ENCODE data around the gene PLA2G4B.

Gene PLA2G4B

DNA sequence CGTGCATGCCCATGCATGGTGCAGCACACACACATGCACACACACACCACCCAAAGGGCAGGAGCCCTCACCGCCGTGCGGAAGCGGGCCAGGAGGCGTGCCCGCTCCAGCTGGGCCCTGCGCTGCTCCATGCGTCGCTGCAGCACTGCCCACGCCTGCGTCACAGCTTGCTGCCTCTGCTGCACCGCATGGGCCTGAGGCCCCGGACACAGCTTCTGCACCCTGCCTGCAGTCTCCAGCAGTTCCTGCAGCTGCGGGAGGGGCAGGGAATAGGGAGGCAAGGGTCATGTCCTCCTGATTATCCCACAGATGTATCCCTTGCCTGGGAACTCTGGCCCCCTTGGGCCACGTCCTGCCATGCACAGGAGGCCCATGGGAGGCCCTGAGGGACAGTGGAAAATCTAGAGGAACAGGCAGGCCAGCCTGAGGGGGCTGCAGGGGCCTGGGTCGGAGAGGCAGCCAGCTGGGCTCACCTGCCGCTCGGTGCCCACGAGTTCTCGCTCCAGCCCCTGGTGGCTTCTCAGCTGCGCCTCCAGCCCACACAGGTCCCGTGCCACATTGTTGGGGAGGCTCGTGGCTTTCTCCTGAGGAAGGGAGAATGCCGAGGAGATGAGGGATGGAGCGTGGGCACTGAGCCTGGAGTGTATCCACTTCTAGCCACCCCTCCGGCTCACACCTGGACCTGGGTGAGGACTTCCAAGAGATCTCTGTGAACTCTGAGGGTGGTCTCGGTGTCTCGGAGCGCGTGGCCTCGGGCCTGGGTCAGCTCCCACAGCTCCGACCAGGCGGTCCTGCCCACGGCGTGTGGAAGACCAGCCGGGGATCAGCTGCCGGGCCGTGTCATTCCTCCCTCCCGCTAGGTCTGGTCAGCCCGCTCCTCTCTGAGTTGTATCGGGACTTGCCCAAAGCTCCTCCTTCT, 31.4 kb downstream of the PLA2G4B start:
- DNase-seq (ENCODE audit: low spot score) = no peak

DNA sequence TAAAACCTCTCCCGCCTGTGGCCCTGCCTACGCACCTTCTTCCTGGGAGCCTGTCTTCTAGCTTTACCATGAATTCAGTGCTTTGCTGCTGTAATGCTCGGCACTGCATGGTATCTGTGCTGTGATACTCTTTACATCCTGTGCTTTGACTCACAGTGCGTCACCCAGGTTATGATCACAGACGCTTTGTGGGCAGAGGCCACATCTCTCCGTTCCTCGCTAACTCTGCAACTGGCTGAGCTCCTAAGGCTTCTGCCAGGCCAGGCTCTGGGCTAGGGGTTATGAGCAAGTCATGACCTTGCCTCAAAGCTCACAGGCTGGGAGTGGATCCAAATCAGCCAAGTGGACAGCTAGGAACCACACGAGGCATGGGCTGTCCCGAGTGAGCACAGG, 32.0 kb downstream of the PLA2G4B start:
- no peak for DNase-seq (ENCODE audit: low spot score)

DNA sequence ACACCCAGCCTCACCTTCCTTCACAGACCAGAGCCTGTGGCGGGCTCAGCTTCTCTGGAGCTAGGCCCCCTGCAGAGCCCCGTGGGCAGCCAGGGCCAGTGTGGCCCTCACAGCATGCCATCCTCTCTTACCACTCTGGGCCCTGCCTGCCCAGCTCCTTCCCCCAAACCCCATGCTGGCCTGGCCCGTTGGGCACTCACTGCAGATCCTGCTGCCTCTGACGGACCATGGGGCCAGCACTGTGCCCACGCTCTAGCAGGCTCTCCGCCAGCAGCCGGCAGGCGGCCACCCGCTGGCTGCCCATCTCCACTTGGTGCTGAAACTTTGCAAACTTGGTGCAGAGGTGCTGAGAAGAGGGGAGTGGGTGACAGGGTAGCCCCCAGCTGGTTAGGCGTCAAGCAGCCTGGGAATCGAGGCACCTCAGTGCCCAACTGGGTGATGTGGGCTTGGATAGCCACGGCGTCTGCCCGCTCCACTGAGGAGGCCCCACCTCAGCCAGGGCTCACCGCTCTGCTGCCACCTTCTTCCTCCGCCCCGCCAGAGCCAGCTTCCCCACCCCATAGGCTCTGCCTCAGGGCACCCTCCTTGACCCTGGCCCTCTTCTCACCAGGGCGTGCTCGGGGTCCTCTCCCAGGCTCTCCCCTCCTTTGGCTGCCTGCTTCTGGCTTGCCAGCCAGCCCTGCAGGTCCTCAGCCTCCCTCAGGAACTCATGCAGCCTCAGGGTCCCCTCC, 32.7 kb downstream of the PLA2G4B start:
- no peak for DNase-seq (ENCODE audit: low spot score)

DNA sequence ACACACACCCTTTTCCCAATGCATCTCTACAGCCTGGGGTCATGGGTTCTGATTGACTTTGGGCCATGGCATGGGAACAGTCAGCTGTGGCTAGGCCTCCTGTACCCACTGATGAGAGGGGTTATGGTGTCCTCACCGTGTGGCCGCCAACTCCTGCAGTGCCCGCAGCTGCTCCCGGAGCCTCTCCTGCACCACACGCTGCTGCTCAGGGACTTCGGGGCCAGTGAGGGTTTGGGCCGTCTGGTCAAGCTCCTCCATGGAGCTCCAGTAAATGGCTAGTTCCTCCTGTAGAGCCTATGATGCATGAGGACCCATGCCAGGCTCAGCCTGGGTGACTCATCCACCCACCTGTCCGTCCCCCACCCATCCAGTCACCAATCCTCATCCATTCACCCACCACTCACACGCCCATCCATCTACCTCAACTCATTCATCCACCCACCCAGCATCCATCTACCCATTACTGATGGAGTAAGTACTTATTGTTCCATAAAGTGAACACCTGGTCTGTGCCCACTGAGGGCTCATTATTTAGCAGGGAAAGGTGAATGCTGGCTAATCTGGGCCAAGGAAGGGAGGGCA, 33.6 kb downstream of the PLA2G4B start:
- DNase-seq (ENCODE audit: low spot score) = no peak

DNA sequence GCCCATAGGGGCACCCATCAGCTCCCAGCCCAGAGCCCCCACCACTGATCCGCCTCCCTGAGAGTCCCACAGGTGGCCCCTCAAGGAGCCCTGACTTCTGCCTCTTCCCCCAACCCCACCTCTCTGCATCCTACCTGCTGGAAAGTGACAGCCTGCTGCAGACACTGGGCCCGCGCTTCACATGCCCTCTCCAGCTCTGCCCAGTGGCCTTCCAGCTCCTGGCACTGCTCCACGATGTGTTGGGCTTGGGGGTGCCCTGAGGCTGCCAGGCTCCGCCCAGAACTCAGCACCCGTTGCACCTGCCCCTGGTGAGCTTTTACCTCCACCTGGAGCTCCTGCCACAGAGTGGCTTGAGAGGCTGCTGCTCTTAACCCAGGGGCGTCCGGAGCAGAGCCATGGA, 35.1 kb downstream of the PLA2G4B start:
- no peak for DNase-seq (ENCODE audit: low spot score)

DNA sequence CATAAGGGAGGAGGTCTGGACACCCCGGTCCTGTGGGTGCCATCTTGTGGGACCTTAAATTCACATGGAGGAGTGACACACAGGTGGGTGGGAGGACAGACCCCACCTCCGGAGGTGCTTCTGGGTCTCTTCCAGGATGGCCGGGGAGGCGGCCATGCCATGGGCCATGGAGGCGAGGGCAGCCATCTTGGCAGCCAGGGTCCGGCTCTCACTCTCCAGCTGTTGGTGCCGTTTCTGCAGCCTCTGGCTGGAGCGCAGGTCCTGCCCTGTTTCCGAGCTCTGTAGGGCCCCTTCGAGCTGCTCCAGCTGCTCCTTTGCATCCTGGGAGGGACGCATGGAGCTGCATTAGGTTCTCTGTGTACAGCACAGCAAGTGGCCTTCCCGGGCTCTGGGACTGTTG, 36.1 kb downstream of the PLA2G4B start:
- no peak for DNase-seq (ENCODE audit: low spot score)

DNA sequence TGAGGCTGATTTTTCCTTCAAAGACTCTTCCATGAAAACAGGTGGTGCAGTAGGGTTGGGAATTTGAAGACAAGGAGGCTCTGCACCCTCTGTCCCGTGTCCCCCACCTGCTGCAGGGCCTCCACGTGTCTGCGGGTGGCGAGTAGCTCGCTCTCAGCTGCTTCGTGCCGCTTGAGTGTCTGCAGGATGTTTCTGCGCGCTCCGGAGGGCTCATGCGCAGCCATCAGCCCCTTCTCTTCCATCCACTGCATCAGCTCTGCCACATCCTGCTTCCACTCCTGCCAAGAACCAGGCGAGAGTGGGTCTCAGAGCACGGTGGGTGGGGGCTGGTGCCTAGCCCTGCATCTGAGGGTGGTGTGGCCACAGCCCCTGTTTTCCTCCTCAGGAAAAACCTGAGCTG, 37.4 kb downstream of the PLA2G4B start:
- DNase-seq (ENCODE audit: low spot score) = no peak

DNA sequence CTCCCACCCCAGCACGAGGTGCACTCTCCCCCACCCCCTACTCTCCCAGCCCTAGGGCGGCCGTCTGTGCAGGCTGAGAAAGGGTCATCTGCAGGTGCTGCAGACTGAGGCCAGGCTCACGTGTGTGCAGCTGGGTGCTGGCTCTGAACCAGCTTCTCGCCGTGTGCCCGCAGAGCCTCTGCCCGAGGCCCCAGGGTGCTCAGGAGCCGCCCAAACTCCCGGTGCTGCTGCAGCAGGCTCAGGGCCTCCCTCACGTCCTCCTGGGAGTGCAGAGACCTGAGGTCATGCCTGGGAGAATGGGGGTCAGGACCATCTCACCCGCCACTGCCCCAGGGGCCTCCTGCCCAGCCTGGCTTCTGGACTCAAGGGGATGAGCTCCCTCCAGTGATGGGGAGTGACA, 38.0 kb downstream of the PLA2G4B start:
- no peak for DNase-seq (ENCODE audit: low spot score)

DNA sequence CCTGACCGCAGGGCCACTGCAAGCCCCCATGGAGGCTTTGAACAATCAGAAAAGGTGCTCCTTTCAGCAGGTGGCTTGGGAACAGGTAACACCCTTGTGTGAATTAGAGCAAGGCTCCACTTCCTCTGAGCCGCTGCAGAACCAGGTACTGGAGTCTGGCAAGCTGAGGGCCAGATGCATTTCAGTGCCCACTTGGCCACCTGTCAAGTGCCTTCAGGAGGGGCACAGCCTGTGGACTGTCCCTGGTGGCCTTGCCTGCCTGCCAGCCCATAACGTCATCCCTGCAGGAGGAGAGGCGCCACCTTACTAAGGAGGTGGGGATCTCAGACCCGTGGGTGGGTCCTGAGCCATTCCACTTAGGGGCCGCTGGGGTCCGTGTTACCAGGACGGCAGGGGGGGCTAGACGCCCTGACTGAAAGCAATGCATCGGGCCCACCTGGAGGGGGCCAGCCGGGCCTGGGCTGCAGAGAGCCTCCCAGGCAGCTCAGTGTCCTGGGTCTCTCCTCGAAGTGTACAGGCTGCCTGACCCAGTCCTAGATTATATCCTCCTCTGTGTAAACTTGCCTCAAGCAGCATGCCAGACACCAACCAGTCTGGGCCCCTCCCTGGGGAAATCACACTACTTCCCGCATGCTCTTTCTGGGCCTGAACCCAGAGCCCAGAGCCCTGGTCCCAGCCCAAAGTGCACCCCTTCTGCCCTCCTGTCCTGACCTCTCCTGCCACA, 39.1 kb downstream of the PLA2G4B start:
- DNase-seq (ENCODE audit: low spot score) = no peak

DNA sequence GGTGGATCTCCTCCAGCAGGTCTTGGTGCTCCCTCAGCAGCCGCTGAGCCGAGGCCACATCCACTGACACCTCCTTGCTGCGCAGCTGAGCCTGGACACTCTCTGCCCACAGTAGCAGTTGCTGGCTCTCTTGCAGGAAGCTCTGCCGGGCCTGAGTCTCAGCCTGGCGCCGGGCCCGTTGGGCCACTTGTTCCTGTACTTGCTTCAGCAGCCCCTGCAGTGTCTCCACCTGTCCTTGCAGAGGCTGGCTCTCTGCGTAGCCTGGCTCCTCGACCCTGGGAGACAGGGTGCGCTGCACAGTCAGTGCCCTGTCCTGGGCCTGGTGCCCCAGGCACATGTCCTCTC, 39.7 kb downstream of the PLA2G4B start:
- no peak for DNase-seq (ENCODE audit: low spot score)

DNA sequence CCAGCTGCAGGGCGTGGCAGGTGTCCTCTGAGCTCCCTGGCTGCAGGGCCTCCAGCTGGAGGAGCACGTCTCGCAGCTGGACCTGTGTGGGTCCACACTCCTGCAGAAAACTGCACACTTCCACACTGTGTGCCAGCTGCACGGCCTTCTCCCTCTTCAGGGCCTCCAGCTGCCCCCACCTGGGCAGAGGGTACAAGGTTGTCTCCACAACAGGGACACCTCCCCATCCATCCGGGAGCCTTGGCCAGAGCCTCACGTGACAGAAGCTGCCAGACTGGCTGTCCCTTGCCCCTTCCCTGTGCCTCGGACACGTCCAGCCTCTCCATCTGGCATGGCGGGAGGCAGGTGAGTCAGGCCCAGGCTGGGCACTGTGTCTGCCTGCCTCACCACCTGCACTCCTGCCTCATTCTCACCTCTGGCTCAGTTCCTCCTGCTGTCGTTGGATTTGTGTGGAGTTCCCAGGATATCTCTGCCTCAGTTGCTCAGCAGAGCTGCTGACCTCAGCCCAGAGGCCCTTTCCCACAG, 40.7 kb downstream of the PLA2G4B start:
- DNase-seq (ENCODE audit: low spot score) = no peak

DNA sequence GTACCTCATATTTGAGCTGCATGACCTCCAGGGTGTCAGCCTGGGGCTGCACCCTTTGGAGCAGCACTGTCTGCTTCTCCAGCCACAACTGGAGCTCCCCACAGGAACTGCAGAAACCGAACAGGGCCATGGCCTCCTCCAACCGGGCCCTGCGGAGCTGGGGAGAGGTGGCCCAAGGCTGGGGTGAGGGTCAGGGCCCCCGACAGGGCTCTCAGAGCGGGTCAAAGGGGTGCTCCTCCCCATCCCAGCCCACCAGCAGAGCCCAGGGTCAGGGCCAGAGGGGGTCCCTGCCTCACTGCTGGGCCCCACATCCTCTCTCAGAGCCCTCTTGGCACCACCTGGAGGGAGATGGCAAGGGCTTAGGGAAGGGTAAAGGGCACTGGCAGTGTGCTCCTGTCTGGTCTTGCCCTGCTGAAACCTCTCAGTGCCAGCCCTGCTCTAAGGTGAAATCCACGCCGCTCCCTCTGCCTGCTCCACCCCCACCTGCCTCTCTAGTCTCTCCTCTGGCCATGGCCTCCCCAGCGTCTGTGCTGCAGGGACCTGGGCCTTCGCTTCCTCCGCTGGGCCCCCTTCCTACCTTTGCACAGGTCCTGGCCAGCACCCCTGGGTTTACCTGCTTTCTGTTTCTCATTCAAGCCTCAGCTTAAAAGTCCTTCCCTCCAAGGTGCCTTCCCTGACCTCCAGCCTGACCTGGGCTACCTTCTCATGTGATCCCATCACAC, 41.7 kb downstream of the PLA2G4B start:
- no peak for DNase-seq (ENCODE audit: low spot score)

DNA sequence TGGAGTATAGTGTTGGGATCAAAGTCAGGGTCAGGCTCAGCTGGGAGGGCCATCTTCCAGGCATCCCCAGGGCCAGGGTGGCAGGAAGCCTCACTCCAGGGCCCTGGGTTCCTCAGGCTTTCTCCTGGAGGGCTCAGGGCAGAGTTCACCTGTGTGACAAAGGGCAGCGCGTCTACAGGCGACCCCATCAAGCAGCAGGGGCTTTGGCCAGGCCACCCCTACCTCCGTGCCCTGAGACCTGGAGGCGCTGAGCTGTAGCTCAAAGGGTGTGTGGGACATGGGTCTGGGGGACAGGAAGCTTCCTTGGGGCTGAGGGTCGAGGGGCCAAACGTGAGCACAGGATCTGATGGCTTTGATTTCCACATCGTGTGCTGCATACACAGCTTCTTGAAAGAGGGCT, 42.4 kb downstream of the PLA2G4B start:
- no peak for DNase-seq (ENCODE audit: low spot score)

DNA sequence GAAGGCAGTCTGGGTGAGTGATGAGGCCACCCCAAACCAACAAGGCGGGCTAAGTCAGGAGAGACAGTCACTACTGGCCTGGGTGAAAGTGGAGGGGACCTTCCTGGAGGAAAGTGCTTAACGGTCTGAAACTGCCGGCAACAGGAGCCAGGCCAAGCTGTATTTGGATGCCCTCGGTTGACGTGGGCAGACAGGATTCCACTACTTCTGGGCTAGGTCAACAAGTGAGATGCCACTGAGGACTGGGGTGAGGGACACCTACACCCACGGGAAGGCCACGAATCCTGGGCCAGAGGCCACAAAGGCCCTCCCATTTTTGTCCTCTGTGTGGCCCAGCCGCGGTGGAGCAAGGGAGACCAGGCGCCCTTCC, 42.9 kb downstream of the PLA2G4B start:
- no peak for DNase-seq (ENCODE audit: low spot score)

DNA sequence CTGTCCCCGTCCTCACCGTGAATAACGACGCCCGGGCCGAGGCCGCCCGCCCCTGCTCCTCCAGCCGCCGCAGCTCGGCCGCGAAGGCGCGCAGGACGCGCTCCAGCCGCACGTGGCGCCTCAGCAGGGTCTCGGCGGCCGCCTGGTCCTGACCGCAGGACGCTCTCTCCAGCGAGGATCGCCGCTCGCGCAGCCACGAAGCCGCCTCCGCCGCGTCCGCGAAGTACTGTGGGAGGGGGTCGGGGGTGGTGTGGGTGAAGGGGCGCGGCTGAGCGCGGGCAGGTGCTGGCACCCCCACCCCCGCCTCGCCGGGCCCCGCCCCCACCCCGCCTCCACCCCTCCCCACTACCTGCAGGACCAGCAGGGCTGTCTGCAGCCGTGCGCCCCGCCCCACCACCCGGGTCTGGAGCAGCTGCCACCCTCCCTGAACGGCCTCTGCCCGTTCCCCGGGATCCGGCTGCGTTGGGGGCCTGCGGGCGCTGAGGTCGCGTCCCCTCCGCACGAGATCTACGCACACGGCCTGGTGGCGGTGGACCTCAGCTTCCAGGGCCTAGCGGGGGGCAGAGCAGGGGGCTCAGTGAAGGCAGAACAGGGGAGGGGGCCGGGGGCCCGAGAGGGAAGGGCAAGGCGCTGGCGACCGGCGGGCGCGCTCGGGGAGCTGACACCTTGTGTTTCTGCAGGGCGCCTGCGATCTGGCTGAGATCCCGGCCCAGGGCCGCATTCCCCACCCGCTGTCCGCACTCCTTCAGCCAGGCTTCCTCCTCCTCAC, 43.5 kb downstream of the PLA2G4B start:
- no peak for DNase-seq (ENCODE audit: low spot score)

DNA sequence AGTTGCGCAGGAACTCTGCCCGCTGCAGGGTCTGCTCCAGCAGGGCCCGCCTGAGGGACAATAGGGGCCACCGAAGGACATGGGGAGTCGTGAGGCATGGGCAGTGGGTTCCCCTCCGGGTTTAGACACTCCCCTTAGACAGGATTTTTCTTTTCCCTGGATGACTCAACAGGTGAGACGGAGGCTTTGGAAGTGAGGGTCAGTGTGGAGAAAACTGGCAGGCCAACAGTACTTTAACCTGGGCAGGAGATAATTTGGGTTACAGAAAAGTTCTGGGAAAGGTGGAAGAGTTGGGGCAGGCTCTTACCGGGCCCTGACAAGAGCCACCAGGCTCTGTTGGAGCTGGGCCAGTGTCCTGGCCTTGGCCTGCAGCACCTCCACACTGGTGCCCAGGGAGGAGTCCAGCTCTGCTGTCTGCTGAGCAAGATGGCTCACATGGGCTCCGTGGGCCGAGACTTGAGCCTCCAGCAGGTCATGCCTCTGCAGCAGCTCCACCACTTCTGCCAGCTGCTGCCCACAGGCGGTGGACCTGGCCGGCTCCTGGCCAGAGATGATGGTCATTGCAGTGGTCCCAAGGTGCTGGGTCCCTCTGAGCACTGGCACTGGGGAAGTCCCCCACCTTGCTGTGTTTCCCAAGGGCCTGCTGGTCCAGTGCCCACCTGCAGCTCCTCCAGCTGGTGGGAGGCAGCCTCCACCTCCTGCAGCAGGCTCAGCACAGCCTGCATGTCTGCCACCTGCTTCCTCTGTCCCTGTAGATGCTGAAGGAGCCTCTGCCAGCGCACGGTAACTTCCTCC, 44.2 kb downstream of the PLA2G4B start:
- DNase-seq (ENCODE audit: low spot score) = no peak

DNA sequence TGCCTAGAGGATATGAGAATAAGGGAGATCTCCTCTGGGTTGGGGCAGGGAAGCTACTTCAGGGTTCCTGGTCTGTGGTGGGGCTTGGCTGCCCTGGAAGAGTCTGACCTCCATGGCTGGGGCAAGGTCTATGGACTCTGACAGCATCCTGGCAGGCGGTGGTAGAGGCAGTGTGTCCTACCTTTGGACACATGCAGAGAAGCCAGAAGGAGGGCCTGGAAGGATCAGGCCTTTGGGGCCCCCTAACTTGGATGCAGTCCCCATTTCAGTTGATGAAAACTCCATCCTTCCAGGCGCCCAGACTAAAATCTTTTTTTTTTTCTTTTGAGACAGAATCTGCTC, 44.8 kb downstream of the PLA2G4B start:
- no peak for DNase-seq (ENCODE audit: low spot score)

DNA sequence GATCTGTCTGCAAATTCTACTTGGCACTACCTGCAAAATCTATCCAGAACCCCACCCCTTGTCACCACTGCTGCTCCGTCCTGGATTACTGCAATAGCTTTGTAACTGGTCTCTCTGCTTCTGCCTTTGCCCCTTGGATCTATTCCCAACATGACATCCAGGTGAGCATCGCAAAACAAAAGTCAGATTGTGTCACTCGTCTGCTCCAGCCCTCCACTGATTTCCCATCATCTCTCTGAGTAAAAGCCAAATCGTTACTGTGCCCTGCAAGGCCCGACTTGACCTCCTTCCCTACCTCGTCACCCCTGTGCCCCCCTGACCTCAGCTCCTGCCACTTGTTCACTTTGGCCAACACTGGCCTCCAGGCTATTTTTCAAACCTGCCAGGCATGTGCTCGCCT, 45.8 kb downstream of the PLA2G4B start:
- no peak for DNase-seq (ENCODE audit: low spot score)

DNA sequence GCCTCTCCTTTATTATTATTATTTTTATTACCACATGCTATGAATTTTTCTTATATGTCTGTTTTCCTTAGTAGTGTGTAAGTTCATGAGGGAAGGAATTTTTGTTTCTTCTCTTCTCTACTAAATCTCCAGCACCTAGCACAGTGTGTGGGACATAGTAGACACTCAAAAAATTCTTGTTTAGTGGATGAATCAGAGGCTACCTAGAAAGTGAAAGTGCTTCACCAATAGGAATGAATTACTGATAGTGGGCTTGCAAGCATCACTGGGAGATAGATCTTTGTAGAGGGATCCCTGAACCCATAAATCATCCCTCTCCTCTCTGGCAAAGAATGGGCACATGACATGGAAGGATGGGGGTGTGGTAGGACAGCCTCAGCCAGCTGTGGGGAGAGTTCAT, 46.7 kb downstream of the PLA2G4B start:
- DNase-seq (ENCODE audit: low spot score) = no peak

DNA sequence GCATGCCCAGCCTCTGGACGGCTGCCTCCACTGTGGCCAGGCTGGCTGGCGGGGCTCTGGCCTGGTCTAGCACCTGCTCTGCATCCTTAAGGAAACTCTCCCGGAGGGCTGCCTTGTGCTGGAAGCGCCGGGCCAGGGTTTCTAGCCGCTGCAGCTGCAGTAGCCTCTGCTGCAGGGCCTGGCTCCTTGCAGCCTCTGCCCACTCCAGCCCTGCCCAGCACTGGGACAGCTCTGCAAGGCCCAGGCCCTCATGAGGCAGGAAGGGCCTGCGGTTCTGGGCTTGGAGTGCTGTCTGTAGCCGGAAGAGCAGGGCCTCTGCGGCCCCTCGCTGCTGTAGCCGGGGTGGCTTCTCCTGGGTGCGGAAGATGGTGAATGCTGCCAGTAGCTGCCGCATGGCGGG, 47.2 kb downstream of the PLA2G4B start:
- no peak for DNase-seq (ENCODE audit: low spot score)

Measured in Ammon's horn (tissue), 1 donor.